Measurements from ENCODE around the gene TRAF7.
"Not testable (repeated sequence)": the region's sequence is repeated elsewhere in the genome, so short reads cannot be mapped to it uniquely, and the experiment has no call there.

Gene TRAF7

GRCh38 chr16:2122934-2123683, 32.5 kb upstream of the TRAF7 start:
- DNase-seq: not testable (repeated sequence)

DNA sequence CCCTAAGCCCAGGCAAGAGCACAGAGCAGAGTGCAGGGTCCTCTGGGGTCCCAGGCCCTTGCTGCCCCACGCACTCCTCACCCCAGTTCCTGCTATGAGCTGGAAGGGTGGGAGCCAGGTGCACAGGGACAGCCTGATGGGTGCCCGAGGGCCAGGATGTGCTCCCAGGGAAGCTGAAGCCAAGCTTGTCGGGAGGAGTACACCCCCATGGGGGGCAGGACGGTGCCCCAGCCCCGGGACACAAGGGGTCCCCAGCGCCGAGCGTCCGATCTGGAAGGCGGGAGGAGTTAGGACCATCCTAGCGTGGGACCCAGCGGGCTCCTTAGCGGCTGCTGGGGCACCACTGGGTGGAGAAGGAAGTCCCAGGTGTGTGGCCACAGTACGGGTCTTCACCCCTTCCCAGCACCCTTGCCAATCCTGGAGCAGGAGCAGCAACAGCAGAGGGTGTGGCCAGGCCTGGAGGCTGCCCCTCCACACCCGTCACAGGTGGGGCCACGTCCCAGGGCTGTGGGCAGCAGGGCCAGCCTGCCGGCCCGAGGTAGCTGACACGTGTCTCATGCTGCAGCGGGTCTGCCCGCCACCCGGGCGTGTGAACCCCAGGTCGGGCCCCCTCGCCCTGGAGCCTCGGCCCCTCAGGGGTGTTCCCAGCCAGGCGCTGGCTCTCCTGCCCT, 31.7 kb upstream of the TRAF7 start:
- DNase-seq: not testable (repeated sequence)

DNA sequence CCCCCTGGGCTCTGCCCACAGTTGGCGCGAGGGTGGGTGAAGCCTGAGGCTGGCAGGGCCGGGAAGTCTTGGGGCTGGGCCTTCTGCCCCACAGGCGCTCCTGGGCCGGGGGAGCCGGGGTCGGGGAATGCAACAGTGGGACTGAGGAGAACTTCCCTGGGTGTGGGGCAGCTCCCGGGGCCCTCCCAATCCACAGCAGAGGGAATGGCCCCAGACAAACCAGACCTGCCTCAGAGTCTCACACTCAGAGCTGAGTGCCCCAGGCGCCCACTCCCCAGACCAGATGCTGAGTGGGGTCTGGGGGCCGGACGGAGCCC, 31.2 kb upstream of the TRAF7 start:
- DNase-seq: not testable (repeated sequence)

DNA sequence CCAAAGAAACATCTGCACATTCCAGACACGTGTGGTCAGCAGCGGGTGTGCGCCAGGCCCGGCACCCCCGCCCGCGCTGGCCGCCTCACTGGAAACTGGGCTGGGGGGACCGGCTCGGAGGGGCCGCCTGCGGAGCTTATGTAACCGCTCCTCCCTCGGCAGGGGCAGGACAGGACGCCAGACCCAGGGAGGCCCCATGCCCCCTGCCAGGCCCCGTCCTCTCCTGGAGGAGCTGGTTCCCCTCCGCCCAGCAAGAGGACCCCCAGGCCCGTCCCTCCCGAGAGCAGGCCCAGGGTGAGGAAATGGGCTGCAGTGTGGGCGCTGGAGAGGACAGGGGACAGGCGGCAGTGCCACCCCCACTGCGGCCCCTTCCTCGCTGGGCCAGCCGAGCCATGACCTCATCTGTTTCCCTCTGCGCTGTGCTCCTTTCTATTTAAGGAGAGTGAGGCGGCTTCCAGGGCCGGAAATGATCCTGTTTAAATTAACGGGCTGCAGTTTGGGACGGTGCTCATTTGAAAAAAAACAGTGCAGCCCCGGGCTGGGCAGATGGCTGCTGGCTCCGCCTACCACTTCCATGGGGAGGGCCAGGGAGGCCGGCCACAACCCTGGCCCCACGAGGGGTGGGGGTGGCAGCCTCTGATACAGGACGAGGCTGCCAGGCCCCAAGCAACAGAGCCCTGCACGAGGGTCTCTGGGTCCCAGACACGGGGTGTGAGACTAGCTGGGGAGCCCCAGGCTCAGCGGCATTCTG, 30.7 kb upstream of the TRAF7 start:
- not testable (repeated sequence) for DNase-seq

DNA sequence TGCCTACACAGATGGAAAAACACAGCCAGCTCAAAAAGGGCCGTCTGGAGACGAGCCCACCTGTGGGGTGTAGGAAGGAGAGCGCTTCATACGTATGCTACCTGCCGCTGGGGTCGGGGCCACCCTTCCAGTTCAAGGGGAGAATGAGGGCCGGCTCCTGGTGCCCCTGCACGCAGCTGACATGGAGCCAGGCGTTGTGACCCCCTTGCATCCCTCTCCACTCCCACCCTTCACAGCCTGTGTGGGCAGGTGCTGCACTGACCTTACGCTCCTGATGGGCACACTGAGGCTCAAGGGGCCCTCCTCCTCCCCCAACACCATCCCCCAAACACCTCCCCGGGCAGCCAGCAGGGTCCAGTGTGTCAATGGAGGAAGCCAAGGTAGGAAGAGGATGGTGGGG, 30.0 kb upstream of the TRAF7 start:
- not testable (repeated sequence) for DNase-seq

DNA sequence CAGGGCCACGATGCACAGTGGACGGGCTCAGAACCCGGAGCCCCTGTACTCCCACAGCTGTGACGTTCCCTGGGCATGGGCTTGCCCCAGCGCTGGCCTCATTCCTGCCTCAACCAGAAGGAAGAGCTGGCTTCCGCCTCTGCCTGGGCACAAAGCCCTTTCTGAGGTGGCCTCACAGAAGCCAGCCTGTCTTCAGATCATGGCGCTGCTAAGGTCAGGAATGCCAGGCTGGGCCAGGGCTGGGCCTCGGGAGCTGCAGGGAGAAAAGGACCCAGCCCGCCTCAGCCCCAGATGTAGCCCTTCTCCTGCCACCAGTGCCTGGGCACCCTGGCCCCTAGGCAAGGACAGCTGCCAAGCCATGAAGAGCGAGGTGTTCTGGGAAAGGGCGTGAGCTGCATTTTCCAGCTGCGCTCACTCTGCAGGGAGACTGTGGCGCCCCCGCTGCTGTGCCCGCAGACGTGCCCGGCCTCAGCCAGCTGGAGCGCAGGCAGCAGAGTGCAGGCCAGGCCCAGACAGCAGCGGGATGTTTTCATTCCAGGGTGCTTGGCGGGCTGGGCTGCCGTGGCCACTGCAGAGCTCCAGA, 29.3 kb upstream of the TRAF7 start:
- DNase-seq: not testable (repeated sequence)

DNA sequence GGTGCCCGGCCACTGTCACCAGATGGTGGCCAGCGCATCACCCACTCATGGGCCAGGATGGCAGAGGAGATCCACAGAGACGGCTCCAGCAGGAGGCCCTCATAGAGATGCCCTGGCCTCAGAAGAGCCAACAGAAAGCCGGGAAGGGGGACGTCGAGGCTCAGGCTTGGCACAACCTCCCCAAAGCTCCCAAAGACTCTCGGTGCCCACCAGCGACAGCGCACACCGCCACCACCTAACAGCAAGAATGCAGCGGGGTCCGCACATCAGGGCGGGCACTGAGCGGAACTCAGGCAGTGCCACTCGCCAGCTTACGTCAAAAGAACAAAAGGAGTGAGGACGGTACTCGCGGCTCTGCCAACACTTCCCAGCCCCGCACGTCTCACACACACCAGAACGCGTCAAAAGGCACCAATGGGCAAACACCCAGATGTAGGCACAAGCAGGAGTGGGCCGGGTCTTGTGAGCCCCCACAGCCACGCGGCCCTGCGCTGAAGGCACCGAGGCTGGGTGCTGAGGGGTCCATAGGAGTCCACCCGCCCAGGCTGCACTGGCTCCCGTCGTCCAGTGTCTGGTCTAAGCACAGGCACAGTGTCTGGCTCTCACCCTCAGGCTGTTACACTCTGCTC, 28.5 kb upstream of the TRAF7 start:
- DNase-seq: not testable (repeated sequence)

DNA sequence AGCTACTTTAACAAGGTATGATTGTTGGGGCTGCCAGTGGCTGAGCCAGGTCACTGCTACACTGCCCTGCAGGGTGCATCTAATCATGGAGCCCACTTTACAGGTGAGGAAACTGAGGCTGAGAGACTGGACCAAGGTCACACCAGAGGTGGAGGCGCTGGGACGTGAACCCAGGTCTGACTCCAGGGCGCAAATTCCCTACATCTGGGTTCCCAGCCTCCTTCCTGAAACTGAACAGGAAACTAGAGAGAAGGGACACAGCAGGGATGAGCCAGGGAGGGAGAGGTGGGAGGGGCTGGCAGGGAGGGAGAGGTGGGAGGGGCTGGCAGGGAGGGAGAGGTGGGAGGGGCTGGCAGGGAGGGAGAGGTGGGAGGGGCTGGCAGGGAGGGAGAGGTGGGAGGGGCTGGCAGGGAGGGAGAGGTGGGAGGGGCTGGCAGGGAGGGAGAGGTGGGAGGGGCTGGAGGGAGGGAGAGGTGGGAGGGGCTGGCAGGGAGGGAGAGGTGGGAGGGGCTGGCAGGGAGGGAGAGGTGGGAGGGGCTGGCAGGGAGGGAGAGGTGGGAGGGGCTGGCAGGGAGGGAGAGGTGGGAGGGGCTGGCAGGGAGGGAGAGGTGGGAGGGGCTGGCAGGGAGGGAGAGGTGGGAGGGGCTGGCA, 27.8 kb upstream of the TRAF7 start:
- not testable (repeated sequence) for DNase-seq

GRCh38 chr16:2129251-2129650, 26.3 kb upstream of the TRAF7 start:
- not testable (repeated sequence) for DNase-seq

GRCh38 chr16:2129890-2130447, 25.6 kb upstream of the TRAF7 start:
- not testable (repeated sequence) for DNase-seq

DNA sequence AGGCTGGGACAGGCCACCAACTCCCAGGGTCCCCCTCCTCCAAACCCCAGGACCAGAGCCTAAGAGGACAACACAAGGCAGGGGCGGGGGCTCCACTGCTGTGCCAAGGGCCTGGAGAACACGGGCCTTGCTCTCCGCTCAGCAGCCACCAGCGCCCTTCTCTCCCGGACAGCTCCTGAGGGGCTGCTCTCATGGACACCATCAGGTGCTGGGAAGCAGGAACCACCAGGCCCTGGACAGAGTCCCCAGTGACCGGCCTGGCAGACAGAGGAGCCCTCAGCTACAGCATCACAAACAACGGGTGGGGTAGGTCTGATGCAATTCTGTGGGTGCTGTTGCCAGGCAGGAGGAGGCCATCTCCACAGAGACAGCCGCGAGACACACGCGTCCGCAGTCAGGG, 21.8 kb upstream of the TRAF7 start:
- DNase-seq: not testable (repeated sequence)

DNA sequence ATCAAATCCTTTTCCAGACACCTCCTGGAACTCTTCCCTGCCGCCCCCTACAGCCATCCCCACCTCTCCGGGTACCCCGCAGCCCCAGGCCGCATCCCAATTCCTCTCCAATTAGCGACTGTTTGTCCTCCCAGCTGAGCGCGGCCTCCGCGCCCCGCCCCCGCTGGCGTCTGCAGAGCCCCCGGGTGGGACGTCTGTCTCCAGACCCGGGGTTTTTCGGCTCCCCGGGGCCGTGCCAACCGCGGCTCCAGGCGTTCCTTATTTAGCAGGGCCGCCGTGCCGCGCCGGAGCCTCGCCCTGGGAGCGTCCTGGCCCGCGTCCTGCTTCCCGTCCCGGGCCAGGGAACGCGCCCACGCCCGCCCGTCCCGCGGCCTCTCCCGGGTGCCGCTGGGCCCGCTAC, 20.5 kb upstream of the TRAF7 start:
- not testable (repeated sequence) for DNase-seq

- peak; percentile 88 for DNase-seq
These were observed 19.7 kb upstream of the TRAF7 start, which contains the start of gene PKD1 for GRCh38 chr16:2135770-2136490. Gene PKD1, minus strand, starts transcription at chr16:2135898. Its CDS starts 209 bp downstream, at chr16:2135689.

- no peak for DNase-seq
These were observed 12.4 kb upstream of the TRAF7 start for GRCh38 chr16:2142942-2143877.

- DNase-seq: no peak
These were observed 11.6 kb upstream of the TRAF7 start for GRCh38 chr16:2143878-2144485.

- DNase-seq: no peak
These were observed 9.7 kb upstream of the TRAF7 start for GRCh38 chr16:2145843-2146242.

DNA sequence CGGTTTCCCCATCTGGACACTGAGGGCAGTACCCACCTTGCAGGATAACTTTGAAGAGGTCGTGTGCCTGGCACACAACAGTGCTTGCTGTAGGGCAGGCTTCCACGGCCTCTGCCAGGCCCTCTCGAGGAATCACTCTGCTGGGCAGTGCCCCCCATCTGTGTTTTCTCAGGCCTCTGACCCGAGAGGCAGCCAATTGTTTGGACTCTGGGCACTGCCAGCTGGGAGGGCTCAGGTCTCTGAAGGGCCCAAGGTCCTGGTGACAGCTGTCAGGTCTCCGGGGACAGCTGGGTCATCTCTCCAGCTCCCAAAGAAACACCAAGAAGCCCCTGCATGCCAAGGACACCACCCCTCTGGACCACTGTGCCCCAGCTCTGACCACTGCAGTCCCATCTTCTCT, 8.2 kb upstream of the TRAF7 start:
- DNase-seq: no peak

GRCh38 chr16:2147981-2148671, 7.5 kb upstream of the TRAF7 start, which contains the start of gene RAB26:
Gene RAB26, plus strand, starts transcription at chr16:2148625. Its CDS starts 159 bp downstream, at chr16:2148784.
- DNase-seq: peak; percentile 72
